ENCODE data around the gene FAM200C. TPM values are rescaled to one million over a fixed set of nuclear protein-coding genes. Genes with fewer than 3 reads are reported as not detected.

FAM200C gene
- total and polyA plus RNA-seq, 2 of the 13 experiments (the other 11 are each of a cell fraction or from before 2014, with no cell fraction given): 3.2 to 4.7 TPM

- no peak for TF ChIP-seq REST (IDR thresholded peaks at IDR 0.05; ENCODE audit: borderline replicate concordance in 1 of 2, low read depth in 1 of 2, low read length in 2 of 2)
These were observed 15.2 kb downstream of the FAM200C start (continued) for GRCh38 chr5:160384681-160385080.

- DNase-seq (ENCODE audit: low spot score) (no peak), FAIRE-seq (no peak), ATAC-seq (no peak)
- Histone ChIP-seq H3K4me1 (ENCODE audit: insufficient read depth, low read length) (no peaks in the 10 kb centered on the region), H4K20me1 (ENCODE audit: insufficient read depth, low read length) (no peaks in the 10 kb centered on the region), H3K36me3 (replicated peaks in 1 of 2; ENCODE audit: control insufficient read depth in 1 of 2, insufficient read depth in 2 of 2, low read length in 2 of 2) (no peaks in the 10 kb centered on the region), H3K9ac (ENCODE audit: insufficient read depth, low read depth, low read length) (no peak overlapping the region), H3K9me3 (ENCODE audit: low read length) (no peaks in the 10 kb centered on the region; the same call in 1 of the 2 replicates), H3K4me2 (ENCODE audit: low read depth, low read length) (no peak overlapping the region), H3K79me2 (ENCODE audit: insufficient read depth, low read length) (no peaks in the 10 kb centered on the region), H3K27me3 (ENCODE audit: control insufficient read depth in 1 of 2, insufficient read depth in 2 of 2, low read length in 2 of 2) (peaks cover 0 to 4% of the 10 kb centered on the region in 2 experiments; a peak in 1 of 5 replicates), H3K4me3 (replicated peaks in 1 of 3; ENCODE audit: insufficient read depth in 1 of 3, low read depth in 2 of 3, low read length in 3 of 3) (no peak overlapping the region), H2AFZ (ENCODE audit: low read length) (no peak overlapping the region), H3K27ac (ENCODE audit: extremely low read length, insufficient read depth, low read length) (no peak overlapping the region)
- POLR2A ChIA-PET: no interaction called here
- BruUV-seq (replicated peaks): no TSS peak
- in situ Hi-C loops (cut with HindIII; ENCODE audit: extremely low pct_ligation_motif_present, low pct_unique_long_range_greater_than_20kb) (no loop called here), intact Hi-C loops (cut with micrococcal nuclease; ENCODE audit: unreplicated experiment) (no loop called here)
- WGBS (ENCODE audit: low lambda C conversion rate): 0% methylated on average over 3 of the region's 3 CpGs
- no peak for TF ChIP-seq ARNT (IDR thresholded peaks at IDR 0.05)
- TF ChIP-seq REST (IDR thresholded peaks at IDR 0.05; ENCODE audit: borderline replicate concordance in 1 of 2, low read depth in 1 of 2, low read length in 2 of 2): no peak
- no peak for TF ChIP-seq TOPORS (CRISPR knock-in tag; IDR thresholded peaks at IDR 0.05)
- TF ChIP-seq TAF15 (IDR thresholded peaks at IDR 0.05; ENCODE audit: low read depth, low read length, poor library complexity, severe bottlenecking): no peak
- TF ChIP-seq ZNF644 (CRISPR knock-in tag; IDR thresholded peaks at IDR 0.05; ENCODE audit: low read depth): no peak
- TF ChIP-seq ATF3 (CRISPR knock-in tag; IDR thresholded peaks at IDR 0.05): no peak
- no peak for TF ChIP-seq MTA3 (CRISPR knock-in tag; IDR thresholded peaks at IDR 0.05)
- no peak for TF ChIP-seq GLI4 (CRISPR knock-in tag; IDR thresholded peaks at IDR 0.05; ENCODE audit: borderline replicate concordance)
- TF ChIP-seq TBL1XR1 (IDR thresholded peaks at IDR 0.05; ENCODE audit: borderline replicate concordance, low read length, partially characterized antibody): no peak
- no peak for TF ChIP-seq ZNF337 (CRISPR knock-in tag; IDR thresholded peaks at IDR 0.05; ENCODE audit: borderline replicate concordance, low read depth)
- TF ChIP-seq ZNF883 (CRISPR knock-in tag; IDR thresholded peaks at IDR 0.05; ENCODE audit: not compliant biosample characterization): no peak
- CTCF ChIA-PET (ENCODE audit: low intra/inter-chr PET ratio, low total read pairs): no interaction called here
These were observed 17.5 kb downstream of the FAM200C start for GRCh38 chr5:160382346-160382745.

All from HepG2 (cell line).